HCT116 (cell line): ENCODE data around the gene NAP1L1.

ENCODE experiments used
- CTCF ChIP-seq, 3 experiments: fragments of 200-600 bp in 1 of 3; sonication (generic) in 1 of 3; IDR thresholded peaks in 2 of 3; conservative IDR thresholded peaks in 1 of 3; 2 replicates each; pipeline ENCODE4 v1.5.1; 2012 to 2017; ENCODE audit warnings: low read depth in 2 of 3, low read length in 2 of 3, antibody characterized with exemption in 1 of 3, borderline replicate concordance in 1 of 3, control low read depth in 1 of 3, mild to moderate bottlenecking in 1 of 3, mixed read lengths in 1 of 3, mixed run types in 1 of 3, moderate library complexity in 1 of 3; ENCODE audit not compliant: insufficient read depth in 1 of 3
- EZH2 ChIP-seq: fragments of 200-600 bp; sonication (generic); IDR thresholded peaks from 2 replicates; pipeline ENCODE4 v1.6.1; 2017; ENCODE audit warnings: antibody characterized with exemption, mixed run types
- POLR2AphosphoS5 ChIP-seq: IDR thresholded peaks from 2 replicates; pipeline ENCODE4 v1.6.1; 2011; ENCODE audit warnings: mild to moderate bottlenecking, low read depth, low read length, moderate library complexity

GRCh38 chr12:76042147-76042546 is 42.3 kb downstream of the NAP1L1 start:
- TF ChIP-seq CTCF (IDR thresholded peaks at IDR 0.05 in 2 of 3, conservative IDR thresholded peaks at IDR 0.05 in 1 of 3; ENCODE audit: borderline replicate concordance in 1 of 3, insufficient read depth in 1 of 3, low read depth in 2 of 3, low read length in 2 of 3) (no peak), POLR2AphosphoS5 (no peak), EZH2 (no peak)
